Neutrophil (primary cell): ENCODE results near the gene NEAT1.

Source experiments
- H3K27ac ChIP-seq: fragments of 200-600 bp; sonication (generic); 2 replicates; pipeline ENCODE4 v1.5.1; 2016; ENCODE audit warnings: mild to moderate bottlenecking, moderate library complexity
- H3K27me3 ChIP-seq: fragments of 200-600 bp; sonication (generic); 2 replicates; pipeline ENCODE4 v1.6.0; 2016; ENCODE audit warnings: mild to moderate bottlenecking
- H3K36me3 ChIP-seq: fragments of 200-600 bp; sonication (generic); 2 replicates; pipeline ENCODE4 v1.5.1; 2017
- H3K4me1 ChIP-seq, 2 experiments: fragments of 200-600 bp in 1 of 2; sonication (generic) in 1 of 2; 1 replicate in 1 of 2; 2 replicates in 1 of 2; pipeline versions ENCODE4 v1.5.1 to v1.6.1; 2013 to 2016; ENCODE audit warnings: low read depth in 1 of 2, low read length in 1 of 2, mild to moderate bottlenecking in 1 of 2, moderate library complexity in 1 of 2; ENCODE audit not compliant: control insufficient read depth in 1 of 2, insufficient read depth in 1 of 2
- H3K4me3 ChIP-seq, 2 experiments: fragments of 200-600 bp in 1 of 2; sonication (generic) in 1 of 2; 1 replicate in 1 of 2; 2 replicates in 1 of 2; pipeline ENCODE4 v1.5.1; 2013 to 2016; ENCODE audit warnings: low read depth in 1 of 2, low read length in 1 of 2, mild to moderate bottlenecking in 1 of 2, moderate library complexity in 1 of 2
- H3K9me3 ChIP-seq: fragments of 200-600 bp; sonication (generic); 2 replicates; pipeline ENCODE4 v1.5.1; 2016
- CTCF ChIP-seq: fragments of 200-600 bp; sonication (generic); IDR thresholded peaks from 2 replicates; pipeline ENCODE4 v1.5.1; 2016; ENCODE audit warnings: antibody characterized with exemption

The NEAT1 gene

GRCh38 chr11:65434667-65435410, 12.2 kb downstream of the NEAT1 start:
- no peak for TF ChIP-seq CTCF
- Histone ChIP-seq H3K9me3 (no peaks in the 10 kb centered on the region), H3K4me3 (peak overlapping the region in 1 of 2 experiments; percentile 13), H3K4me1 (peaks cover 84 to 86% of the 10 kb centered on the region in 2 experiments), H3K27ac (peak overlapping the region; percentile 60), H3K27me3 (no peaks in the 10 kb centered on the region), H3K36me3 (peaks cover 93% of the 10 kb centered on the region)

GRCh38 chr11:65435411-65435931, 12.9 kb downstream of the NEAT1 start:
- Histone ChIP-seq H3K27me3 (no peaks in the 10 kb centered on the region), H3K4me1 (peaks cover 82 to 85% of the 10 kb centered on the region in 2 experiments), H3K36me3 (peaks cover 91% of the 10 kb centered on the region), H3K4me3 (no peak overlapping the region), H3K27ac (peak overlapping the region; percentile 60), H3K9me3 (no peaks in the 10 kb centered on the region)
- TF ChIP-seq CTCF, result no peak

- Histone ChIP-seq H3K9me3 (no peaks in the 10 kb centered on the region), H3K27ac (peak overlapping the region; percentile 60), H3K4me3 (no peak overlapping the region), H3K4me1 (peaks cover 79 to 83% of the 10 kb centered on the region in 2 experiments), H3K27me3 (no peaks in the 10 kb centered on the region), H3K36me3 (peaks cover 87% of the 10 kb centered on the region)
- TF ChIP-seq CTCF, result no peak
Measured at GRCh38 chr11:65435981-65436411, 13.4 kb downstream of the NEAT1 start.

GRCh38 chr11:65436412-65437032, 13.9 kb downstream of the NEAT1 start:
- Histone ChIP-seq H3K36me3 (peaks cover 82% of the 10 kb centered on the region), H3K27ac (peak overlapping the region; percentile 60), H3K9me3 (no peaks in the 10 kb centered on the region), H3K27me3 (no peaks in the 10 kb centered on the region), H3K4me1 (peaks cover 79 to 83% of the 10 kb centered on the region in 2 experiments), H3K4me3 (no peak overlapping the region)
- TF ChIP-seq CTCF, result no peak

GRCh38 chr11:65437436-65438227, 15.0 kb downstream of the NEAT1 start:
- H3K4me3 ChIP-seq, result peak overlapping the region in 1 of 2 experiments; percentile 16
- H3K27me3 ChIP-seq, result no peaks in the 10 kb centered on the region
- H3K4me1 ChIP-seq, result peaks cover 79 to 82% of the 10 kb centered on the region in 2 experiments
- H3K36me3 ChIP-seq, result peaks cover 86% of the 10 kb centered on the region
- H3K27ac ChIP-seq, result peak overlapping the region; percentile 26
- no peak for TF ChIP-seq CTCF
- no peaks in the 10 kb centered on the region for H3K9me3 ChIP-seq
